Glomerular visceral epithelial cell (primary cell): ENCODE measurements around the gene AGTRAP.

Source experiments
- DNase-seq: peaks from one replicate; pipeline ENCODE4 v3.0.0-alpha.2; 2016; ENCODE audit errors: extremely low spot score

AGTRAP gene

GRCh38 chr1:11764115-11764514 lies 28.2 kb downstream of the AGTRAP start:
- DNase-seq: no peak

- DNase-seq: no peak
Observed at GRCh38 chr1:11764519-11764918, 28.6 kb downstream of the AGTRAP start.

- DNase-seq: no peak
Observed at GRCh38 chr1:11765661-11766428, 29.9 kb downstream of the AGTRAP start.

- DNase-seq: no peak
Observed at GRCh38 chr1:11766429-11766776, 30.5 kb downstream of the AGTRAP start.

- no peak for DNase-seq
Observed at GRCh38 chr1:11767922-11768704, 32.2 kb downstream of the AGTRAP start.

GRCh38 chr1:11768821-11769220 lies 32.9 kb downstream of the AGTRAP start:
- DNase-seq: no peak

GRCh38 chr1:11769274-11769673 lies 33.3 kb downstream of the AGTRAP start:
- DNase-seq: no peak

- DNase-seq: no peak
Observed at GRCh38 chr1:11770011-11770410, 34.1 kb downstream of the AGTRAP start.

GRCh38 chr1:11771481-11772043 lies 35.6 kb downstream of the AGTRAP start:
- no peak for DNase-seq

GRCh38 chr1:11772458-11772857 lies 36.5 kb downstream of the AGTRAP start:
- no peak for DNase-seq

GRCh38 chr1:11774753-11775152 lies 38.8 kb downstream of the AGTRAP start:
- DNase-seq: no peak

GRCh38 chr1:11777658-11778322 lies 41.9 kb downstream of the AGTRAP start:
- no peak for DNase-seq

- no peak for DNase-seq
Observed at GRCh38 chr1:11778336-11778735, 42.4 kb downstream of the AGTRAP start.

- DNase-seq: no peak
Observed at GRCh38 chr1:11778844-11779623, 43.1 kb downstream of the AGTRAP start.

GRCh38 chr1:11779715-11780379 lies 43.9 kb downstream of the AGTRAP start:
- no peak for DNase-seq

GRCh38 chr1:11780380-11781147 lies 44.6 kb downstream of the AGTRAP start:
- DNase-seq: no peak

- no peak for DNase-seq
Observed at GRCh38 chr1:11781297-11781696, 45.4 kb downstream of the AGTRAP start.

- DNase-seq: no peak
Observed at GRCh38 chr1:11782127-11782708, 46.3 kb downstream of the AGTRAP start.

- no peak for DNase-seq
Observed at GRCh38 chr1:11783556-11783955, 47.6 kb downstream of the AGTRAP start.
